ENCODE results near the gene SLC16A8.

Gene SLC16A8

DNA sequence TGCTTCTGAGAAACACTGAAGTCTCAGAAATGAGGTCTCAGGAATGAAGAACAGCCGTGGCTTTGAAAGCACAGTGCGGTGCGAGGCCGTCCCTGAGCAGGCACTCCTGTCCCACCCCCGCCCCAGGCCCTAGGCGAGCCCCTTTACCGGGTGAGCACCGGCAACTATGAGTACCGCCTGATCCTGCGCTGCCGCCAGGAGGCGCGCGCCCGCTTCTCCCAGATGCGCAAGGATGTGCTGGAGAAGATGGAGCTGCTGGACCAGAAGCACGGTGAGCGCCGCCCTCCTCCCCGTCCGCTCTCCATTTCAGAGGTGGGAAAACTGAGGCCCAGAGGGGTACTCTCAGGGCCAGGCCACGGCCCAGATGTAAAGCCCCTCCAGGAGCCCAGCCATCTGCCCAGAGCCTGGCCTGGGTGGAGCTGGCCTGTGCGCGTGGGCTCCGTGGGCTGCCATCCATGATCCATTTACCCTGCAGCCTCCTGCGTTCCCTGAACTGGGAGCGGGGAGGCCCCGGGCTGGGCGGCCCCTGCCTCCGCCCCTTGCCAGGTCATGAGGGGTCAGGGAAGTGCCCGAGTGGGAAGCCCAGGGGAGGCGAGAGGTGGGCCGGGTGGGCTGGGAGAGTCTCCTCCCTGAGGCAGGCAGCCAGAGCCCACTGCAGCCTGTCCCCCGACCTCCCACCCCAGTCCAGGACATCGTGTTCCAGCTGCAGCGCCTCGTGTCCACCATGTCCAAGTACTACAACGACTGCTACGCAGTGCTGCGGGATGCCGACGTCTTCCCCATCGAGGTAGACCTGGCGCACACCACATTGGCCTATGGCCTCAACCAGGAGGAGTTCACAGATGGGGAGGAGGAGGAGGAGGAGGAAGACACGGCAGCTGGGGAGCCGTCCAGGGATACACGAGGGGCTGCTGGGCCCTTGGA is 9.5 kb downstream of the SLC16A8 start:
- in situ Hi-C loops (cut with MboI; ENCODE audit: low sequenced_read_pairs), result no loop called here

DNA sequence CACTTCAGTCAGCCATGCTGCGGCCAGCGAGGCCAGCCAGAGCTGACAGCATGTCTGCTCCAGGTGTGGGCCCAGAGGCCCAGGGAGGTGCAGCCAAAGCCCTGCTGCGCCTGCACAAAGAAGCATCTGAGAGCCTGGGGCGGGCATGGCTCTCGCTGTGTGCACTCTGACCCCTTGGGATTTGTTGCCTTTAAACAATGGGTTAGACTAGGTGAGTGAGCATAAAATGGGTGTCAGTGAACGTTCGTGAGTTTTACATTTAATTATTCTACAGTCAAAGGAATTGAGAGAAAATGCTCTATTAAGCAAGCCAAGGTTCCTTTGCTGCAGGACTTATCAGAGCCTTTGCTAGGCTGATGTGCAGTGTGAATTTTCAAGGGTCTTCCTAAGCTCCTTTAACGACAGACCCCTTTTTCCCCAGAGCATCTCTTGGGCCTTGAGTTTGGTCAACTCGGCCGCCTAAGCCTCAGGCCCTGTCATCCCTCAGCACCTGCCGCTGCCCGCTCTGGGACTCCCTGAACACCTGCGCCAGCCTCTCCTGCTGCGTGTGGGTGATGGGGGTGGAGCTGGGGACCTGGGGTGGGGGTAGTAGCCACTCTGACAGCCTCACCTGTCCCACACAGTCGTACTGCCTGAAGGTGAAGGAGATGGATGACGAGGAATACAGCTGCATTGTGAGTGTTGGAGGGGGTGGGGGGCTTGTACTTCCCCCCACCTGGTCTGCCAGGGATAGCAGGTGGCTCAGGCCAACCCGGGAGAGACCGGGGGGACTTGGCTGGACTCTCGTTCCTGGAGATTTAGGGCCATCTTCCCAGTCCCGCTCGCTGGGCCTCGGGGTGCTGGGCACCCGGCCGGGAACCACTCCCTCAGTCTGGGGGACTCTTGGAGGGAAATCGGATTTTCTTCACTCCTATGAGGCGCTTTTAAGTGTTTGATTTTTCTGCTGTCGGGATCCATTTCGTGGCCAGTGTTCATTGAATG is 10.5 kb downstream of the SLC16A8 start:
- in situ Hi-C loops (cut with MboI; ENCODE audit: low sequenced_read_pairs), result no loop called here

DNA sequence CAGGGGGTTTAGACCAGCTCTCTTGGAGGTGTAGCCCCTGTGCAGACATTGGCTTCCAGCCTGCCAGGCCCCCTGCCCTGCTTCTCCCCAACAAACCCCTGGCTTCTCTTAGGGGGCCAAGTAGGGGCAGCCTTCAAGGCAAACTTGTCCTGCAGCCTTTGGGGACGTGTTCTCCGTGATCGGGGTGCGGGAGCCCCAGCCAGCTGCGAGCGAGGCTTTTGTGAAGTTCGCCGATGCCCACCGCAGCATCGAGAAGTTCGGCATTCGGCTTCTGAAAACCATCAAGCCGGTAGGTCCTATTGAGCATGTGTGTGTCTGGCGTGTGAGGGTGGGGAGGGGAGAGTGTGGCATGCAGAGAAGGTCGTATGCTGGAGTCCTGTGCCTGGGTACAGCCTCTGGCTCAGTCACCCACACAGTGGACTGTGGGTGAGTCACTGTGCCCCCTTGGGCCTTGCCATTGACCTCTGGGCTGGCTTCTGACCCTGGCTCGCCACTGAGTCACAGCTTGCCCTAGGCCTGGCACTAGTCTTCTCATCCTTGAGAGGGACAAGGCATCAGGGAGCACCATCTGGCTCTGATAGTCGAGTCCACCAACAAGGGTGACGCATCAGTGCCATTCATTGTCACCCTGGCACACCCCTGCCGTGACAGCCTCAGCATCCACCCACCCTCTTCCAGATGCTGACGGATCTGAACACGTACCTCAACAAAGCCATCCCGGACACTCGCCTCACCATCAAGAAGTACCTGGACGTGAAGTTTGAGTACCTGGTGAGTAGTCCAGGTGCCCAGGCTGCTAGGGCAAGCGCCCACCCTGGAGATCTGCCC is 11.4 kb downstream of the SLC16A8 start:
- in situ Hi-C loops (cut with MboI; ENCODE audit: low sequenced_read_pairs), result no loop called here

DNA sequence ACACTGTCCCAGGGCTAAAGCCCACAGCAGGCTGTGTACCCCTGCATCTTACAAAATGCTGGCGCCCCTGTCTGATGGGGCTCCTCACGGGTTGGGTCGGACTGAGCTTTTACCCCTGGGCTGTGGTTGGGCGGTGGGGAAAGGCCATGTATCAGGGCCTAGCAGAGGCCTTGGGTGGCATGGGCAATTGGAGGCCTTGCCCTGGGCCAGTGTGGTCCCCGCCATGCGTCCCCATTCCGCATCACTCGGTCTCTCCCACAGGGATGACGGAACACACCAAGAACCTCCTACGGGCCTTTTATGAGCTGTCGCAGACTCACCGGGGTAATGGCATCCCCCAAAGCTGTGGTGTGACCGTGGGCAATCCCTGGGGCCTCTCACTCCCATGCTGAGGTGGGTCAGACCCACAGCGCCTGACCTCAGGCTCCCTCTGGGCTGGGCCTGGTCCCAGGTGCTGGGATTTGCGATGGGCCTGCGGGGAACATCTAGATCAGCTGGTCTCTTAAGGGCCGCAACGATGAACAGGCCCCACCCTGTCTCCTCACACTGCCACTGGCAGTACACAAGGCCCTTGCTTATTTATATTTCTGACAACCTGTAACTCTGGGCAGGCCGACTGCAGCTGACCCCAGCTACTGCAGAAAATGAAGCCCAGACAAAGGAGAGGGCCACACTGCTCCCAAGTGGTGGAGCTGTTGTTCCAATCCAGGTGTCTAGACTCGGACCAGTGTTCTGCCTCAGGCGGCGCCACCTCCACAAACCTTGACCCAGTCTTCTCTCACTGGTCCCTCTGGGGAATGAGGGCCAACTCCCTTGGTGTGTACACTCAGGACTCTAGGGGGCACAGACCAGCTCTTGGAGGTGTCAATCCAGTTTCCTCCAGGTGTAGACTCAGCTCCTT is 12.3 kb downstream of the SLC16A8 start:
- in situ Hi-C loops (cut with MboI; ENCODE audit: low sequenced_read_pairs), result no loop called here

DNA sequence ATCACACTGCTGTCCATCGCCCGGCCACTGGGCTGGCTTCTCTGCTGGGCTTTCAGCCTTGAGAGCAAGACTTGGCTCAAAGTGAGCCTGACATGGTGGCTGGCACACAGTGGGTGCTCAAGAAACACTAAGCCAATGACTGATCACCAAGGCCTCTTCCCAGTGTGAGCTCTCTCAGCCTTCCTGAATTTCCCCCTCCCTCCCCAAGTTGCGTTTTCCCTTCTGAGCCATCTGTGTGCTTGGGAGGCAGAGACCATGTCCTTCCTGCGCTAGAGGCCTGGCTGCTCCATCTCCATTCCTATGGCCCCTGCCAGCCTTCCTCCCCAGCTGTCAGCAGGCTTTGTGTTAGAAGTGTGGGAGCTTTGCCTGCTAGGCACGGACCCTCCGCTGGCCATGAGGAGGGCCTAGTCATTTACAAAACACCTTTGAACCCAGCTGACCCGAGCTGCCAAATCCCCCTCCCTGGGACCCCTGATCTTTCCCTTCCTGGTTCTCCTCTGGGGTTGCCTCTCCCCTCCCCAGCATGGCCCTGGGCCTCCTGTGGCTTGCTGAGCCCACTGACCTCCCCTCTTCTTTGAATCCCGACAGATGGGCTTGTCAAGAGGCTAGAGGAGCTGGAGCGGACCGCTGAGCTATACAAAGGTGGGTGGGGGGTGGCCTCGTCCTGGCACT is 13.6 kb downstream of the SLC16A8 start:
- in situ Hi-C loops (cut with MboI; ENCODE audit: low sequenced_read_pairs), result no loop called here

DNA sequence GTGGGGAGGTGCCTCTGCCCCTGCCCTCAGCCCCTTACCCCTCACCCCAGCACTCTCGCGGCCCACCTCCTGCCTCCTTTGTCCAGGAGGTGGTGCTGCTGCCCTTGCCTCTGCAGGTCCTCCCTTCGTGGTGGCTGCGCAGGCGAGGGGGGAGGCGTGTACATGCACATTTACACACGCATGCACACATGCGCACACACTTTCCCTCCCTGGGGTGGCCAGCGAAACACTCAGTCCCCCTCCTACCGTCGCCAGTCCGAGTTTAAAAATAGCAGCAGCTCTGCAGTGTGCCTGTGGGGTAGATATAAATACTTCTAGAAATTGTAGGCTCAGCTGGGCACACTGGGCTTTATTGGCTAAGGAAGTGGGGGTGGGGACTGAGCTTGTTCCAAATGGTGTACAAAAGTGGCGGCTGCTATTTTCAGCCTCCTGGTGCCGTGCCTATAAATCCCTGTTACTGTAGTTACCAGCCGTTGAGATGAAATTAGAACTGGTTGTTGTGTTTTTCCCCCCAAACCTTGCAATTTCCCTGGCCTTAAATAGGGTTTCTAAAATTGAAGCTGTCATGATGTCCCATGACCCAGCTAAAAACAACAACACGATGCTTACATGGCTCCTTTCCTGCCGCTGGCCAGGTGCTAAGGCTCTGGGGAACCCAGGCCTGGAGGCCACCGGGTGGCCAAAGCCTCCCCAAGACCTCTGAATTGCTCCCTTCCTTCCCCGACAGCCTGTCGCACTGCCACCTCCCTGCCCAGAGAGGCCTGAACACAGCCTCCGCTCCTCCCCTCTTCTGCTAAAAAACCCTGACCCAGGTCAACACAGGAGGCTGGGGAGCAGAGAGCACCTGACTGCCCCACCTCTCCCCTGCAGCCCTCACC is 14.4 kb downstream of the SLC16A8 start:
- in situ Hi-C loops (cut with MboI; ENCODE audit: low sequenced_read_pairs), result no loop called here

DNA sequence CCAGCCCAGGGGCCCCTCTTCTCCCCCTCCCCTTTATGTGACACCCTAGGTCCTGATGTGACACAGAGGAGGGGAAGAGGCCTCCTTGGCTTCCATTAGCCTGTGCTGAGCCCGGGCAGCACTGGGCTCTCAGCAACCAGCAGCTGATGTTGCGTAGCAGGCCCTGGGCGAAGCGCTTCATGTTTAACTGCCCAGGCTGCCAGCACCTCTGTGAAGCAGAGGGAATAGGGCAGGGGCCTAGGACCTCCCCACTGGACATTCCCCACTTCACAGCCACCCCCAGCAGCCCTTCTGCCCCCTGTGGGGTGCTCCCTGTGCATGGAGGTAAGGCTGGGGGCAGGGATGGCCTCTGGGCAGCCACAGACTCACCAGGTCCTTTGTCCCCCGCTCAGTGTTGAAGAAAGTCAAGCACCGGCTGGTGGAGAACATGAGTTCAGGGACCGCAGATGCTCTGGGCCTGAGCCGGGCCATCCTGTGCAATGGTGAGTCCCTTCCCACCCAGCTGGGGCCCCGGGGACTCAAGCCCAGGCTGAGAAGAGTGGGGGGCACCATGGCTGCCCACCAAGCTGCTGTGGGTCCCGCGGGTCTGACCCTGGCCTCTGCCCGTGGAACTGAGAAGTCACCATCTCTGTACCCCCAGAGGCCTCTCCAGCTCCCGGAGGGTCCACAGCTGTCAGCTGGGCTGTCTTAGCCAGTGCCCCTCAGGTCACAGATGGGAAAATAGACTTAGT is 15.2 kb downstream of the SLC16A8 start:
- in situ Hi-C loops (cut with MboI; ENCODE audit: low sequenced_read_pairs), result no loop called here

DNA sequence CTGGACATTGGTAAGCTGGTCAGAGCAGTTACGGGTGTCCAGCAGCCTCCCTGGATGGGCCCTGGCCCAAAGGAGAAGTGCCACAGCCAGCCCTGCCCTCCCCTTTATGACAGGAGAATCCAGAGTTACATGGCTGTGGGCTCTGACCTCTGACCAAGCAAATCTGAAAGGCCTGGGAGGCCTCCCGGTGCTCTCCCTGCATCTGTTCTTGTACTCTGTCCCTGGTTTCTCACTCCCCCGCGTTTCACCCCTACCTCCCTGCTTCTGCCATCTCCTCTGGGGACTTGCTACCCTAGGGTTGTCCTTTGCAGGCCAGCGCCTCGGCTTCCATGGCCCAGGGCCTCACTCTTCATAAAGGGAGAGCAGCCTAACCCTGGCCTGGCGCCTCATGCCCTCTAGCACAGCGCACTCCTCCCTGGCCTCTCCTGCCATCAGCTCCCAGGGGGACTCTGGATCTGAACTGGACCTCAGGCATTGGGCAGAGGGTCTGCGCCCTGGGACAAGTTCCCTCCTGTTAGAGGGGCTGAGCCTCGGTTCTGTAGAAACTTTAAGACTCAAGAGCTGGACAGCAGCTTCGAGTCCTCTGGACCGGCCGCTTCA is 16.1 kb downstream of the SLC16A8 start:
- in situ Hi-C loops (cut with MboI; ENCODE audit: low sequenced_read_pairs), result no loop called here

DNA sequence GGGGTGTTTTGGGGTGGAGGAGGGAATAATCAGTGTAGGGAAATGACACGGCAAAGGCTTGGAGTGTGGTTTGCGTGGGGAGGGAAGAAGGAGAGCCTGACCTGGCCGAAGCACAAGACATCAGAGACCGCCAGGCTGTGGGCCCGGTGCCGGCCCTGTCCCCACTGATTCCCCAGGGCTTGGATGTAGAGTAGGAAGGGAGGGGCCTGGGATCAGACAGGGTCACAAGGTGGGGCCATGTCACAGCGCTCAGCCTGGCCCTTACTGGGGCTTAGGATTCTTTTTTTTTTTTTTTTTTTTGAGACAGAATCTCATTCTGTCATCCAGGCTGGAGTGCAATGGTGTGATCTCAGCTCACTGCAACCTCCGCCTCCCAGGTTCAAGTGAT is 17.0 kb downstream of the SLC16A8 start:
- in situ Hi-C loops (cut with MboI; ENCODE audit: low sequenced_read_pairs), result no loop called here

DNA sequence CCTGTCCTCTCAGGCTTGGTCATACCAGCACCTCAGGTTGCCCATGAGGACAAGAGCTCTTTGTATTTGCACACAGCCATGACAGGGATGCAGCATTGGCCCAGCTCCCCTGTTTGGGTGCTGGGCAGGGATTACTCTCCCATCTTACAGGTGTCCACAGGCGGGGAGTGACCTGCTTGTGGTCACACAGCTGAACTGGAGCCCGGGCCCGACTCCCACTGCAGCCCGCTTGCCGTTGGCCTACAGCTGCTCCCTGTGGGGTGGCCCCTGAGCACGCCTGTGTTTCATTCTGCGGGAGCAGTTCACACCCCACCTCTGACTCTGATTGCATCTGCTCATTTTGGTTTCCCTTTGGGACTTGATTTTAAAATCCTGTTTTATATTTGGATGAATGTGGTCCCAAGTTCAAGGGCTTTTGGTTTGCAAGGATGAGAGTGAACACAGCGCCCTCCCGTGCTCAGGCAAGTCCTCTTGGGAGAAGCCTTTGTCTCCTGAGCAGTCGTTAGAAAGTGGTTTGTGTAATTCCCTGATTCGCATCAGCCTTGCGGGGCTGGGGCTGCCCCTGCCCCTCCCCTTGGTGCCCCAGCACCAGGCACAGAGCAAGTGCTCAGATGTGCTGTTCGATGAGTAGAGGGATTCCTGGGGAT is 17.5 kb downstream of the SLC16A8 start:
- in situ Hi-C loops (cut with MboI; ENCODE audit: low sequenced_read_pairs), result no loop called here

DNA sequence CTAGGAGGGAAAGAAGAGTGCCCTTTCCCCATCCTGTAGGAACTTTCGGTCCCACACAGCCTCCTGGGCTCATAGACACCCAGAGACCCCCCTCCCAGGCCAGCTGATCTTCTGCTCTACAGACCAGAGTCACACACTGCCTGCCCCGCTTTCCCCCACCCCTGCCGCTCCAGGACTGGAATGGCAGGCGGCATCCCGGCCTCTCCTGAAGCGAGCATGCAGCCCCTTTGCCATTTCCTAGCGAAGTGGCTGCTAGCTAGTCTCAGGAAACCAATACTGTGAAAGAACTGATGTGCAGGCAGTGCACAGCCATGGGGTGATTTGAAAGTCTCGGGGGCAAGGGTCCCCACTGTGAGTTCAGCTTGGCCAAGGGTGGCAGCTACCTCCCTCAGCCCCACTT is 18.4 kb downstream of the SLC16A8 start:
- in situ Hi-C loops (cut with MboI; ENCODE audit: low sequenced_read_pairs), result no loop called here

DNA sequence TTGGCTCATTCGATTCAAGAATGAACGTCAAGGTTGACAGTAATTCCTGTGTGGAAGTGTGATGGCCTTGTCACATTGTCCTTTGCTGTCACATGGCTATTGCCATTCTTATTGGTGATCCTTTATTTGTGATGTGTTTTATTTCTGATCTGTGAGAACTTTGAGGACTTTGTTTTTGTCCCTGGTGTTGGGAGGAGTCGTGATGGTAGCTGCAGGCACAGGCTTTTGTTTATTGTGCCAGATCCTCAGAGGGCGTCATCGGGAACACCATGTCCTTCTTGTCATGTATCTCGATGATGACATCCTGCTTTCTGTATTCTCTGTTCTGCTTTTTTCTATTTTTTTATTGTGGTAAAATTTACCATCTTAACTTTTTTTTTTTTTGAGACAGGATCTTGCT is 21.2 kb downstream of the SLC16A8 start:
- in situ Hi-C loops (cut with MboI; ENCODE audit: low sequenced_read_pairs), result no loop called here

DNA sequence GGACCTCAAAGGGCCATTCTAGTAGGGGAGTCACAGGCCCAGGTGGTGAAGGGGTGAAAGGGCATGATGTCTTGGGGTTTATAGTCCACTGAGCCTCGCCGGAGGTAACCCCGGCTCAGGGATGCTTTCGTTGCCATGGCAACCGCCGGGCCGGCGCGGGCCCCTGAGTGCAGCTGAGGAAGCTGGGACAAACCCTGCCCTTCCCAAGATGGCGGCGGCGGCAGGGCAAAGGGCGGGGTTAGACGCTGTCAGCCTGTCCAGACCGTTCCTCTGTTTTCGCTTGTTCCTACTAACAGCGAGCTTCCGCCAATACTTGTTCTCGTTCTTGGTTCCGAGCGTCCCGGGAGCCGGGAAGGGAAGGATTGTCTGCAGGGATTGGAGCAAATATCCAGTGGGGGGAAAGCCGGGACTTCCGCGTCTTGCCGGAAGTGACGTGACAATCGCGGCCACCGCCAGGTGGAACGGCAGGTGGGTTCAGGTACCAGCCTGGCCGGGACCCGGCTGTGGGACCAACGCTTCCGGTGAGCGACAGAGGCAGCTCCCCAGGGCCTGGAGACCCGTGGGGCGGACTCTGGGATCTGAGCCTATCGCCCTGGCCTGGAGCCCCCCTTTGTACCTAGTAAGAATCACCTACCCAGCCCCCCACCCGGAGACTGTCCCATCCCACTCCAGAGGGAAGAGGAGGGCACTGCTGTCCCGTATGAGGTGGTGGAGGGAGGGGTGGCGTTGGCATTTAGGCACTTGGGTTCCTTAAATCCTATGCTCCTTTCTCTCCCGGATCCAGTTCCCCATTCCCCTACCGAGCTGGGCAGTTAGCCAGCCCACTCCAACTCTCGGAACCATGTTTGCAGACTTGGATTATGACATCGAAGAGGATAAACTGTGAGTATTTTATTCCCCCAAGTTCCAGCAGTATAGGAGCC is 26.8 kb downstream of the SLC16A8 start, which contains the start of gene PICK1:
TSS of gene PICK1 (plus strand) at position 436 of the 923 bp plus-strand sequence. CDS start at position 842, 406 bp downstream.
- in situ Hi-C loops (cut with MboI; ENCODE audit: low sequenced_read_pairs), result no loop called here

DNA sequence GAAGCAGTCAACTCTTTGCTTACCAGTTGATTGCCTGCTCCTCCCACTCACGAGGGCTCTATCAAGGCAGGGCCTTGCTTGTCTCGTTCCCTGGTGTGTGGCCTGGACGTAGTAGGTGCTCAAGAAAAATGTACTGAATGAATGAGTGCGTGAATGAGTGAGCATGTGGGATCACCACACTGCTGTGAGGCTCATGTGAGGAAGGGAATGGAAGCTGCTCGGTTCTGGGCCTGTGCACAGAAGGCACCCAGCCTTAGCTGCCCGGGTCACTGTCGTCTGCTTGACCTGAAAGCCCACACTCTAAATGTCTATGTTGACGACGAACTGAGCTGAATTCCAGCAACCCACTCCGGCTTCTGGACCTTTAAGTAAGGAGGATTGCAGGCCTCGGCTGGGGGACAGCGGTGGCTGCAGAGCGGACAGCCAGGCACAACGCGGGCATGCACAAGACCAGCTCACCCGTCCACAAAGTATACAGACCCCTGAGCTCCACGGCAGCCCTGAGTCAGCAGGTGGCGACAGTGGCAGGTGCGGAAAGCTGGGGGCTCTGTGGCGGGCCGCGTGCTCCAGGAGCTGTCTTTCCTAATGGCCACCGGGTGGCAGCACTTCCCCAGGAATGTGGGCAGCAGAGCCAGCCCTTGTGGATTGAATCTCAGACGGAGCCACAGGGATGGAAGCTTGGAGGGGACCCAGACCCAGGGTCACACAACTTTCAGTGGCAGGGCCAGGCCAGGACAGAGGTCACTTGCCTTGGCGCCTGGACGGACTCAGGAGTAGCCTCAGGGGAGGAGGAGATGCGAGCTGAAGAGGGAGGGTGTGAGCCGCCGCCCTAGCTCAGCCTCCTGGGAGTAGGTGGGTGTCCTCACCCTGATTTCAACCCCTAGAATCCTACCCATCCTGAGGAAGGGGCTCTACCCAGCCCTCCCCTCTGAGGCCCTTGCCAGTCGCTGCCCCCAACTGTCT is 31.8 kb downstream of the SLC16A8 start:
- in situ Hi-C loops (cut with MboI; ENCODE audit: low sequenced_read_pairs), result no loop called here
